ENCODE results near the gene RNF208. TPM values are rescaled to one million over a fixed set of nuclear protein-coding genes. Genes with fewer than 3 reads are reported as not detected.
A peak's percentile ranks its signal among the peaks of the same experiment; 100 is the strongest.

Gene RNF208
- total and polyA plus RNA-seq, 9 of the 15 experiments (the other 6 are each of a cell fraction or from before 2014, with no cell fraction given) = 0.15 to 6.9 (median 0.50) TPM; not detected in 2

DNA sequence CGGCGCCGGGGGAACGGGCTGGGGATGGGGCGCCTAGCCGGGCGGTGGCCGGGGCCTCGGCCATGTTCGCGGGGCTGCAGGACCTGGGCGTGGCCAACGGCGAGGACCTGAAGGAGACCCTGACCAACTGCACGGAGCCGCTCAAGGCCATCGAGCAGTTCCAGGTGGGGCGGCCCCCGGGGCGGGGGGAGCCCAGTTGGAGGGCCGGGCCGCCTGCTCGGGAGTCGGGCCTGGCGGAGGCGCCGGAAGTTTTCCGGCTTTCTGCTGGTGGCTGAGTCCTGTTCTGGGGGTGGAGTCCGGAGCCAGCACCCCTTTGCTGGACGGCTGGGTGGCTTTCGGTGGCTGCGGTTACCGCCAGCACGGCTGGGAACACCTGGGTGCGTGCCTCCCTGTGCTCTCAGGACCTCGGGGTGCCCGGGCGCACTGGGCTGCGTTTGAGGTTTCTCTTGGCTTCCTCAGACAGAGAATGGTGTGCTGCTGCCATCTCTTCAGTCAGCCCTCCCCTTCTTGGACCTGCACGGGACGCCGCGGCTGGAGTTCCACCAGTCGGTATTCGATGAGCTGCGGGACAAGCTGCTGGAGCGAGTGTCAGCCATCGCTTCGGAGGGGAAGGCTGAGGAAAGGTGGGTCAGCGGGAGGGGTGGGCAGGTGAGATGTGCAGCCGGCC lies 33.5 kb upstream of the RNF208 start (continued):
- TF ChIP-seq ZZZ3 (IDR thresholded peaks at IDR 0.05) (no peak), CHD1 (IDR thresholded peaks at IDR 0.05; ENCODE audit: low read length) (no peak), ZBTB7A (IDR thresholded peaks at IDR 0.05; ENCODE audit: borderline replicate concordance, control insufficient read depth, low read depth, low read length) (0 out of 2 replicates have a peak, but pooled peaks have one; percentile 2), ZNF253 (CRISPR knock-in tag; conservative IDR thresholded peaks at IDR 0.05) (no peak), NR1H2 (CRISPR knock-in tag; IDR thresholded peaks at IDR 0.05) (no peak), HNRNPK (IDR thresholded peaks at IDR 0.05; ENCODE audit: low read depth, low read length, poor library complexity, severe bottlenecking) (no peak), ZKSCAN8 (CRISPR knock-in tag; IDR thresholded peaks at IDR 0.05) (no peak), PCBP2 (IDR thresholded peaks at IDR 0.05; ENCODE audit: low read depth, low read length, poor library complexity, severe bottlenecking) (no peak), YY1 (IDR thresholded peaks at IDR 0.05; ENCODE audit: borderline replicate concordance in 1 of 3, control insufficient read depth in 1 of 3, extremely low read depth in 1 of 3, insufficient read depth in 3 of 3, insufficient read length in 1 of 3, insufficient replicate concordance in 2 of 3, low read depth in 1 of 3, low read length in 2 of 3) (peak in 2 of 3 experiments; percentile 14 to 72), ELF4 (CRISPR knock-in tag; IDR thresholded peaks at IDR 0.05) (no peak), NCOA4 (IDR thresholded peaks at IDR 0.05; ENCODE audit: partially characterized antibody) (no peak), RB1 (IDR thresholded peaks at IDR 0.05; ENCODE audit: low read depth) (0 out of 2 replicates have a peak, but pooled peaks have one; percentile 2), FIP1L1 (IDR thresholded peaks at IDR 0.05; ENCODE audit: low read depth, low read length, poor library complexity, severe bottlenecking) (peak; percentile 8), STAG1 (CRISPR knock-in tag; IDR thresholded peaks at IDR 0.05; ENCODE audit: borderline replicate concordance) (no peak), STAT5A (IDR thresholded peaks at IDR 0.05; ENCODE audit: borderline replicate concordance, low read length) (no peak), ZNF444 (CRISPR knock-in tag; IDR thresholded peaks at IDR 0.05) (no peak), MAFF (IDR thresholded peaks at IDR 0.05; ENCODE audit: low read length) (no peak), MAZ (CRISPR knock-in tag; conservative IDR thresholded peaks at IDR 0.05 in 1 of 2, IDR thresholded peaks at IDR 0.05 in 1 of 2) (0 out of 4 replicates have a peak, but pooled peaks of 1 of the 2 experiments have one; percentile 4)
- TF ChIP-seq, protein P1, sequence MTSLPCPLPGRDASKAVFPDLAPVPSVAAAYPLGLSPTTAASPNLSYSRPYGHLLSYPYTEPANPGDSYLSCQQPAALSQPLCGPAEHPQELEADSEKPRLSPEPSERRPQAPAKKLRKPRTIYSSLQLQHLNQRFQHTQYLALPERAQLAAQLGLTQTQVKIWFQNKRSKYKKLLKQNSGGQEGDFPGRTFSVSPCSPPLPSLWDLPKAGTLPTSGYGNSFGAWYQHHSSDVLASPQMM (CRISPR knock-in tag; IDR thresholded peaks at IDR 0.05) = no peak
- TF ChIP-seq, protein P2, sequence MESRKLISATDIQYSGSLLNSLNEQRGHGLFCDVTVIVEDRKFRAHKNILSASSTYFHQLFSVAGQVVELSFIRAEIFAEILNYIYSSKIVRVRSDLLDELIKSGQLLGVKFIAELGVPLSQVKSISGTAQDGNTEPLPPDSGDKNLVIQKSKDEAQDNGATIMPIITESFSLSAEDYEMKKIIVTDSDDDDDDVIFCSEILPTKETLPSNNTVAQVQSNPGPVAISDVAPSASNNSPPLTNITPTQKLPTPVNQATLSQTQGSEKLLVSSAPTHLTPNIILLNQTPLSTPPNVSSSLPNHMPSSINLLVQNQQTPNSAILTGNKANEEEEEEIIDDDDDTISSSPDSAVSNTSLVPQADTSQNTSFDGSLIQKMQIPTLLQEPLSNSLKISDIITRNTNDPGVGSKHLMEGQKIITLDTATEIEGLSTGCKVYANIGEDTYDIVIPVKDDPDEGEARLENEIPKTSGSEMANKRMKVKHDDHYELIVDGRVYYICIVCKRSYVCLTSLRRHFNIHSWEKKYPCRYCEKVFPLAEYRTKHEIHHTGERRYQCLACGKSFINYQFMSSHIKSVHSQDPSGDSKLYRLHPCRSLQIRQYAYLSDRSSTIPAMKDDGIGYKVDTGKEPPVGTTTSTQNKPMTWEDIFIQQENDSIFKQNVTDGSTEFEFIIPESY (CRISPR knock-in tag; IDR thresholded peaks at IDR 0.05) = no peak
- TF ChIP-seq, protein P3, sequence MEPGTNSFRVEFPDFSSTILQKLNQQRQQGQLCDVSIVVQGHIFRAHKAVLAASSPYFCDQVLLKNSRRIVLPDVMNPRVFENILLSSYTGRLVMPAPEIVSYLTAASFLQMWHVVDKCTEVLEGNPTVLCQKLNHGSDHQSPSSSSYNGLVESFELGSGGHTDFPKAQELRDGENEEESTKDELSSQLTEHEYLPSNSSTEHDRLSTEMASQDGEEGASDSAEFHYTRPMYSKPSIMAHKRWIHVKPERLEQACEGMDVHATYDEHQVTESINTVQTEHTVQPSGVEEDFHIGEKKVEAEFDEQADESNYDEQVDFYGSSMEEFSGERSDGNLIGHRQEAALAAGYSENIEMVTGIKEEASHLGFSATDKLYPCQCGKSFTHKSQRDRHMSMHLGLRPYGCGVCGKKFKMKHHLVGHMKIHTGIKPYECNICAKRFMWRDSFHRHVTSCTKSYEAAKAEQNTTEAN (CRISPR knock-in tag; IDR thresholded peaks at IDR 0.05) = no peak
- TF ChIP-seq, protein P4, sequence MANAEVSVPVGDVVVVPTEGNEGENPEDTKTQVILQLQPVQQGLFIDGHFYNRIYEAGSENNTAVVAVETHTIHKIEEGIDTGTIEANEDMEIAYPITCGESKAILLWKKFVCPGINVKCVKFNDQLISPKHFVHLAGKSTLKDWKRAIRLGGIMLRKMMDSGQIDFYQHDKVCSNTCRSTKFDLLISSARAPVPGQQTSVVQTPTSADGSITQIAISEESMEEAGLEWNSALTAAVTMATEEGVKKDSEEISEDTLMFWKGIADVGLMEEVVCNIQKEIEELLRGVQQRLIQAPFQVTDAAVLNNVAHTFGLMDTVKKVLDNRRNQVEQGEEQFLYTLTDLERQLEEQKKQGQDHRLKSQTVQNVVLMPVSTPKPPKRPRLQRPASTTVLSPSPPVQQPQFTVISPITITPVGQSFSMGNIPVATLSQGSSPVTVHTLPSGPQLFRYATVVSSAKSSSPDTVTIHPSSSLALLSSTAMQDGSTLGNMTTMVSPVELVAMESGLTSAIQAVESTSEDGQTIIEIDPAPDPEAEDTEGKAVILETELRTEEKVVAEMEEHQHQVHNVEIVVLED (CRISPR knock-in tag; IDR thresholded peaks at IDR 0.05) = no peak

All from K562 (cell line).